Raji (cell line): ENCODE data around the gene IL32.
A peak's percentile ranks its signal among the peaks of the same experiment; 100 is the strongest.

ENCODE experiments used
- POLR2A ChIP-seq: IDR thresholded peaks from 2 replicates; pipeline ENCODE4 v1.6.1; 2011; ENCODE audit warnings: low read depth, low read length, control low read depth; ENCODE audit not compliant: insufficient read depth

IL32 gene

DNA sequence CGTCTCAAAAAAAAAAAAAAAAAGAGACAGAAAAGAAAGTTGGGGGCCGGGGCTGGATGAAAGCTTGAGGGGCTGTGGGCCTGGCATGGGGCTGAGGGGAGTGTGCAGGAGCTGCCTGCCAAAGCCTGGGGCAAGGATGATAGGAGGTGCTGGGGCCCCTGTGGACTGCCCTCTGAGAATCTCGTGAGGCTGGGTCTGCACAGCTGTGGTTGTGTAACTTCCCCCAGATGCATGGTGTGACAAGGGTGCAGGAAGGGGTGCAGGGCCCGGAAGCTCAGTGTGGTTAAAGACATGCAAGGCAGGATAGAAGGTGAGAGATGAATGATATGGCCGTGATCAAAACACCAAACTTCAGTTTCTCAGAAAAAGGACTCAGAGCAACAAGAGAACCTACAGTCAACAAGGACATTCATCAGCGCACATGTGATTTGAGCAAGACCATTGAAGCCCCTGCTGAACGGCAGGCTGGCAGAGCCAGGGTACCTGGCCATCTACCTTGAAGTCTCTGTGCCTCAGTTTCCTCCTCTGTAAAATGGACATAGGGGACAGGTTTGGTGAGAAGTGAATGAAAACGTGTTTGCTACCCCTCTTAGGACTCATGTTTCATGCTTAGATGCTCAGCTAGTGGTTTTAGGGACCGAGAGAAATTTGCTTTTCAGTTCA lies 9.6 kb downstream of the IL32 start:
- 0 out of 2 replicates have a peak, but pooled peaks have one; percentile 23 for TF ChIP-seq POLR2A

DNA sequence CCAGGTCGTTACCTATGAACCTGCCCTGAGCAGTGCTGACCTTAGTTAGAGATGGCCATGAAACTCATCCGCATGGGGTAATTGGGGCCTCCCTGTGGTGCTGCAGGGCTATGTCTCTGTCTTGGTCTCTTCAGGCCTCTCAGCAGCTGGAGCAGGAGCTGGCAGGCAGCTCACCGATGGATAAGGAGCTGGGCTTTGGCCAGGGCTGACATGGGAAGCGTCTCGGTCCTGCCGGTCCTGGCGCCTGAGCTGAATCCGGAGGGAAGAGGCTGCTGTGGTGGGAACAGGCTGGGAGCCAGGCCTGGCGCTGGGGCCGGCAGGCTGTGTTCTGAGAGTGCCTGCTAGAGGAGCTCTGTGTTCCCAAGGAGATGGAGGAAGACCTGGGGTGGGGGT lies 10.1 kb downstream of the IL32 start:
- no peak for TF ChIP-seq POLR2A

DNA sequence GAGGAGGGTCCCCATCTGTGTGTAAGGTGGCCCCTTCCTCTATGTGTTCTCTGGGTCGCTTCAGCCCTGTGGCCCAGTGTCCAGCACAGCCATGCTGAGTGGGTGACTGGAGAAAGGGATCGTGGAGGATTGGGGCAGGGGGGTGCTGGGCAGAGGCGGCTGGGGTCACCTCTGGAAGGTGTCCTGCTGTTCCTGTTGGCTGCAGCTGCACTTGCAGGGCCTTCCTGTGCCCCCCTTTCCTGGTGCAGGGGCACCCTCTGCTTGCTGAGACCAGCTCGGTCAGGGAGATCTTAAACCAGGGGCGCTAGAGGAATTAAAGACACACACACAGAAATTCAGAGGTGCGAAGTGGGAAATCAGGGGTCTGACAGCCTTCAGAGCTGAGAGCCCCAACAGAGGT lies 11.1 kb downstream of the IL32 start:
- no peak for TF ChIP-seq POLR2A

DNA sequence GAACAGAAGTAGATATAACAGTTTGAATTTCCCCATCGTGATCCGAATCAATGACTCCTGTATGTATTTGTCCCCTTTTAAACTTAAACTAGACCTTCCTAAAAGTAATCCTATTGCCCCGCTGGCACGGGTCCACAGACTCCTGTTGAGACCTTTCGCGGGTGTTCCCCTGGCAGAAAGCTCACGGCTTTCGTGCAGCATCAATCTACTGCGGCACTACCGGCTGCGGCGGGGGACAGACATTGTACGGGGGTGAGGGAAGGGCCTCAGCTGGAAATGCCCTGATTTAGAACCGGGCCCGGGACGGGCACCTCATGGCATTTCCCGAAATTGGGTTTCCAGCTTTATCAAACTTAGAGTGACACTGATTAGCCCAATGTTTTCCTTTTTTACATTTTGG lies 14.6 kb downstream of the IL32 start:
- no peak for TF ChIP-seq POLR2A

DNA sequence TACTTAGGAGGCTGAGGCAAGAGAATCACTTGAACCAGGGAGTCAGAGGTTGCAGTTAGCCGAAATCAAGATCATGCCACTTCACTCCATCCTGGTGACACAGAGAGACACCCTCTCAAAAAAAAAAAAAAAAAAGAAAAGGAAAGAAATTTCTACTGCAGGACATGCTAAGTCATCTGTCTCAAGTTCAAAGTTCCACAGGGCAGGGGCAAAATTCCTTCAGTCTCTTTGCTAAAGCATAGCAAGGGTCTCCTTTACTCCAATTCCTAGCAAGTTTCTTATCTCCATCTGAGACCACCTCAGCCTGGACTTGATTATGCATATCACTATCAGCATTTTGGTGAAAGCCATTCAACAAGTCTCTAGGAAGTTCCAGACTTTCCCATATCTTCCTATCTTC lies 19.1 kb downstream of the IL32 start:
- no peak for TF ChIP-seq POLR2A

DNA sequence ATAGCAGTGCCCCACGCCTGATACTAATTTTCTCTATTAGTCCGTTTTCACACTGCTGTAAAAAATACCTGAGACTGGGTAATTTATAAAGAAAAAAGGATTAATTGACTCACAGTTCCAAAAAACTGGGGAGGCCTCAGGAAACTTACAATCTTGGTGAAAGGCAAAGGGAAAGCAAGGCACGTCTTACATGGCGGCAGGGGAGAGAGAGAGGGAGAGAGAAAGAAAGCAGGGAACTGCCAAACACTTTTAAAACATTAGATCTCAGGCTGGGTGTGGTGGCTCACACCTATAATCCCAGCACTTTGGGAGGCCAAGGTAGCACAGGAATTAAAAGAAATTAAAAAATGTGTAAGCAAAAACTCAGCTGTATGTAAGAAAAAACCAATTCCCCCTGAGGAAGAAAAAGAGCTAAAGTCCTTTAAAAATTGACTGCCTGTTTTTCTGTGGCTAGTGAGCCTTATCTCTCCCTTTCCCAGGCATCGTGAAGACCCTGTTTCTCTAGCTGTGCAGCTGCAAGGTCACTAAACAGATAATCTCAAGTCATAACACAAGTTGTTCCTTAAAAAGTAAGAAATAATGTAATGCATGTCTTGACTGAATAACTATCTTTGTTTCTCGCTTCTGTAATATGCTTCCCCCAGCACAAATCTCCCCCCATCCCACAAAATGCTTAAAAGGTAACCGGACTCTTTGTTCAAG lies 19.7 kb downstream of the IL32 start:
- no peak for TF ChIP-seq POLR2A

DNA sequence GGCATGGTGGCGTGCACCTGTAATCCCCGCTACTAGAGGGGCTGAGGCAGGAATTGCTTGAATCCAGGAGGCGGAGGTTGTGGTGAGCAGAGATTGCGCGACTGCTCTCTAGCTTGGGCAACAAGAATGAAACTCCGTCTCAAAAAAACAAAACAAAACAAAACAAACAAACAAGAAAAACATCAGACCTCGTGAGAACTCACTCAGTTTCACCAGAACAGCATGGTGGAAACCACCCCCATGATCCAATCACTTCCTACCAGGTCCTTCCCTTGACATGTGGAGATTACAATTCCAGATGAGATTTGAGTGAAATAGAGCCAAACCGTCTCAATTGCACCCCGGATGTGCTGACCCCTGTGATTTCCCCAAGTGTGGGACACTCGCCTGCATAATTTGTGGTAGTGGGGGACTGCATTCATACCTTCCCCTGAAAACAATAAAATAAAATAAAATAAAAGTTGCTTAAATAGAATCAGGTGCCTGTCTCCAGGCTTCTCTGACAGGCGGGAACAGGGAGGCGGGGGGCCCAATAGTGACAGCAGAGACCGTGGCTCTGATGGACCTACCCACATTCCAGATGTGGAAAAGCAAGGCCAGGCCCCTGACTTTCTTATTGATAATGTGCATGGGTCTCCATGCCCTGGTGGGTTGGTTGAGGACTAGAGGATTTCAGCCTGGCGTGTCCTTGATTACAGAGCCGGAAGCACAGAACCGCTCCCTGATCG lies 20.6 kb downstream of the IL32 start:
- no peak for TF ChIP-seq POLR2A

DNA sequence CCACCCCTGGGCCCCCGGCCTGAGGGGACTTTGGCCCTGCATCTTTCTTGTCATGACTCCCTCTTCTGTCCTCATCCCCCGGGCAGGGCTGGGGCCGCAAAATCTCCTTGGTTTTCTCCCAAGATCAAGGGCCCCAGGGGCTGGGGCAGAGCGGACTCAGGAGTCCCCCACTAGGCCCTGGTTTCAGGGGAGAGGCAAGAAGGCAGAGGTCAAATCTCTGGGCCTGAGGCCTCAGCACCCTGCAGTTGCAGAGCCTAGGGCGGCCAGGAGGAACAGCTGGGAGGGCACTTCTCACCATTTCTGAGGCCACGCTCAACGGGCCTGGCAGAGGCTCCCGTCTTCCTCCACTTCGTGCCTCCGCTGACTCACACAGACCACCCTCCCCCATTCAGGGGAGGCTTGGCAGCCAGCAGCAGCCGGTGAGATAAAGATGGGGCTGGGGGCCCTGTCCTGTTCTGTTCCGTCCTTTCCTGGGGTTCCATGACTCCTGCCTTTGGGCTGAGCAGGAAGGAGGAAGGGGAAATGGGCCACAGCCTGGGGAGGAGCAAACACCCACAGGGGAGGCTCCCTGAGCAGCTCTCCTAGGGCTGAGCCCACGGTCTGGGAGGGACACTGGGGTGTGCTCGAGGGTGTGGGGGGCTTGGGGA lies 21.3 kb downstream of the IL32 start:
- TF ChIP-seq POLR2A: no peak

DNA sequence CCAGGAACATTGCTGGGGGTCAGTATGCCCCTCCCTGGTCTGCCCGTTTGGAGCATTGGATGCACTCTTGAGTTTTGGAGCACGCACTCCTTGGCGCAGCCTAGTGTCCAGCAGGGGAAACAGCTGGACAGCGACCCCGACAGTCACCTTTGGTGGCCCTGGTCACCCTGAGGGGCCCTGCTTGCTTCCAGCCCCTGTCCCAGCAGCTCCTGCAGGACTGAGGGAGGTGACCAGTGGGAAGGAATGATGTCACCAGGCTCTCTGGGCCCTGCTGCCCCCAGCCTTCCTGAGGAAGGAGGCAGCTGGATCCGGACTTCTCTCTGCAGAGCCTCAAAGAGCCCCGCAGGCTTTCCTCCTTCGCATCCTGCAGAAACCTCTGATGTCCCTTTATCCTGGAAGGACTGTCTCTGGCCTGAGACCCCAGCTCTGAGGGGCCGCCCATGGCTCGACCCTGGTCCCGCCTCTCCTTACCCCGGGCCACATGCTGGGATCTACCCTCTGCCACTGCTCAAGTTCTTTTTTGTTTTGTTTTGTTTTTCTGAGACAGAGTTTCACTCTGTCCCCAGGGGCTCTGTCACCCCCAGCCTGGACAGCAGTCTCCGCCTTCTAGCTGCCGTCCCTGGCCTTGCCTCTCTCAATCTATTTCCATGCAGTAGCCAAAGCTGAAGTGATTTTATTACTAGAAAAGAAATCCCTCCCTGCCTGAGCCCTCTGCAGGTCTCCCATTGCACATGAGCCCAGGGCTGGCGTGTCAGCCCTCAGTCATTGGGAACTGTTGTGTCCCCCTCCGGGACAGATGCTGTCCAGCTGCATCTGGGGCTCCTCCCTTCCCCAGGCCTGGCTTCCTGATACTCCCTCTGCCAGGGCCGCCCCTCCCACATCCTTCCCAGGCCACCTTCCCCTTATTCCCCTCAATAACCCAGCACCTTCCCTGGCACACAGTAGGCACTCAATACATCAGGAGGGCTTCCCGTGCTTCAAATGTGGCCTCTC lies 22.1 kb downstream of the IL32 start:
- TF ChIP-seq POLR2A: no peak

DNA sequence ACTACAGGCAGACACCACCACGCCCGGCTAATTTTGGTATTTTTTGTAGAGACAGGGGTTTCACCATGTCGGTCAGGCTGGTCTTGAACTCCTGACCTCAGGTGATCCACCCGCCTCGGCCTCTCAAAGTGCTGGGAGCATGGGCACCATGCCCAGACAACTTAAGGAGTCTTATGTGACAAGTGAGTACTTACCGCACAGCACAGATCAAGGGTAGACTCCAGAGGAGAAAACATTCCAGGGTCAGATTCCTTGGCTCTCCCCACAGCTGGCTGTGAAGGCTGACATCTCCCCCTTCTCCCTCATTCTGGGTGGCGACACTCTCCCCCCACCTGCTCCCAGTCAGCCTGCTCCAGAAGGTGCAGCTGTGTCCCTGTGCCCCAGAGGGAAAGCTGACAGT lies 23.0 kb downstream of the IL32 start:
- TF ChIP-seq POLR2A: no peak

DNA sequence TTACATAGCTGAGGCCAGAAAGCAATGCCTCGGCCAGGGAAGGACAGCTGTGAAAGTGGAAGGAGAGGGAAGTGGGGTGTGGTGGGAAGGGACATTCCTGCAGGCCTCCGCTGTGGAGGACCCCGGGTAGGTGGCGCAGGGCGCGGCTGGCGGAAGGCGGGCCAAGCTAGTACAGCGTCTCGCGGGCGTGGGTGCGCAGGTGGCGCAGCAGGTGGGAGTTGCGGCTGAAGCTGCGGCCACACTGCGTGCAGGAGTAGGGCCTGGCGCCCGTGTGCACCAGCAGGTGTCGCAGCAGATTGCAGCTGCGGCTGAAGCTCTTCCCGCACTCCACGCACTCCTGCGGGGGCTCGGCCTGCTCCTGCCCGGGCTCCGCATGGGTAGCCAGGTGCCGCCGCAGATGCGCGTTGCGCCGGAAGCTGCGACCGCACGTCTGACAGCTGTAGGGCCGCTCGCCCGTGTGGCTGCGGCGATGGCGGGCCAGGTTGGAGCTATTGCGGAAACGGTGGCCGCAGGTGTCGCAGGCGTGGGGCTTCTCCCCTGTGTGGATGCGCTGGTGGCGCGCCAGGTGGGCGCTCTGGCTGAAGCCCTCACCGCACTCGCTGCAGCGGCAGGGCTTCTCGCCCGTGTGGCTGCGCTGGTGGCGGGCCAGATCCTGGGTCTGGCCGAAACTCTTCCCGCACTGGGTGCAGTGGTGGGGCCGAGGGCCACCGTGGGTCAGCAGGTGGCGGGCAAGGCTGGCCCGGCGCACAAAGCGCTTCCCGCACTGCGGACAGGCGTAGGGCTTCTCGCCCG lies 23.7 kb downstream of the IL32 start:
- no peak for TF ChIP-seq POLR2A

DNA sequence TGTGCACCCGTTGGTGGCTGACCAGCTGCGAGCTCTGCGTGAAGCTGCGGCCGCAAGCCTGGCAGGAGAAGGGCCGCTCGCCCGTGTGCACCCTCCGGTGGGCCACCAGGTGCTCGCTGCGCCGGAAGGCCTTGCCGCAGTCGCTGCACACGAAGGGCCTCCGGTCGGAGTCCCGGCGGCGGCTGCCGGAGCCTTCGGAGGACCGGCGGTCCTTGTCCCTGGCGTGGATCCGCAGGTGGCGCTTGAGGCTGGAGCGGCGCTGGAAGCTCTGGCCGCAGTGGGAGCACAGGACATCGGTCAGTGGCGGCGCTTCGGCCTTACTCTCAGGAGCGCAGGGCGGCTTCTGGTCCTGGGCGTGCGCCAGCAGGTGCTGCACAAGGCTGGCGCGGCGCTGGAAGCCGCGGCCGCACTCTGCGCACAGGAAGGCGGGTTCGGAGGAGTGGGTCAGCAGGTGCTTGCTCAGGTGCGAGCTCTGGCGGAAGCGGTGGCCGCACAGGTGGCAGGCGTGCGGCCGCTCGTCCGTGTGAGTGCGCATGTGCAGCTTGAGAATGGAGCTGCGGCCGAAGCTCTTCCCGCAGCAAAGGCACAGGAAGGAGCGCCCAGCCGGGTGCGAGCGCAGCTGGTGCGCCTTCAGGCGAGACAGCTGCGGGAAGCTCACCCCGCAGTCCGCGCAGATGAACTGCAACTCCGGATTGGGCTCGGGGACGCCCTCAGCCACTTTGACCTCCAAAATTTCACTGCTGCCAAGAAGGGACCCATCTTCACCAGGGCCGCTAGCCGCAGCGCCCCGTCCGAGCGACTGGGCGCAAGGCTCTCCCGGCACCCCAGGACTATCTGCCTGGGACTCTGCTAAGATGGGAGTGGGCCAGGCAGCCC lies 24.5 kb downstream of the IL32 start:
- TF ChIP-seq POLR2A: no peak

DNA sequence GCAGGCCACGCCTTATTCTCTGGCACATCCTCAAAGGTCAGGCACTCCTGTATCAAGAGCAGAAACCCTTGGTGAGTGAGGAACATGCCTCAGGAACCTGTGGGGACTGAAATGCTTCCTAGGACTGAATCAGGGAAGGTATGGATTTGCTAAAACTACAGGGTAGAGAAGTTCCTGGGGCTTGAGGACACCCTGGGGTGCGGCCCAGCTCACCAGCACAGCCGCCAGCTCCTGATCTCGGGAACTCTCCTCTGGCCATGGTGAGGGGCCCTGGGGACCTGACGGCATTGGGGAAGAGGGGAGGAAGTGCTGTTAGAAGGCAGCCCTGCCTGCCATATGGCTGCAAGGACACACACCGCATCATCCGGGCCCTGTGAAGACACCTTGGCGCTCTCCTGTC lies 26.1 kb downstream of the IL32 start:
- no peak for TF ChIP-seq POLR2A
